ENCODE data around the gene SETD6.

Gene SETD6

DNA sequence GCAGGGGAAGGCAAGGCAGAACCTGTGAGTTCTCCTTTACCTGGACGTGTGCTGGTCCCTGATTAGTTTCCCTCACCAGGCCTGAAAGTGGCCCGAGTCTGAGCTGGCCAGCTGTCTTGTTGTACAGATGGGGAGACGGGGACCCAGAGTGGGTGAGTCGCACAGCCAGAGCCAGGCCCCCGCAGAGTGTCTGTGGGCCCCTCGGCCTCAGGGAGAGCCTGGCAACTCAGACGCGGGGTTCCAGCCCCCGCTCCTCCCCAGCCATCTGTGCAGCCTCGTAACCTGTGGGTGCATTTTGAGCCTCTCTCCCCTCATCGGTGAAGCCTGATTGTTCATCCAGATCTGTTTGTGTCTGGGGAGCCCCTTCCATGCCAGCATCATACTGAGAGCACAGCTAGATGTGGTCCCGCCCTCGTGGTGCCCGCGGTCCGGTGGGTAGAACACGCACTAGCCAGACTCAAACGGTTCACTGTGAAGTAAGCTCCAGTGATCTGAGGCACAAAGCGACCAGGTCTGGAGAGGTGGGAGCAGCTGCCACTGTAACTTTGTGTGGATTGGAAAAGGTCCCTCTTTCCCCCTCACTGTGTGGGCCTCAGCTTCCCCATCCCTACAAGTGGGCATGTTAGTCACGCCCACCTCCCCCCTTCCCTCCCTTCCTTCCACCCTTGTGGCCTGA lies 21.4 kb upstream of the SETD6 start:
- DNase-seq (ENCODE audit: low read depth, low spot score), result no peak

DNA sequence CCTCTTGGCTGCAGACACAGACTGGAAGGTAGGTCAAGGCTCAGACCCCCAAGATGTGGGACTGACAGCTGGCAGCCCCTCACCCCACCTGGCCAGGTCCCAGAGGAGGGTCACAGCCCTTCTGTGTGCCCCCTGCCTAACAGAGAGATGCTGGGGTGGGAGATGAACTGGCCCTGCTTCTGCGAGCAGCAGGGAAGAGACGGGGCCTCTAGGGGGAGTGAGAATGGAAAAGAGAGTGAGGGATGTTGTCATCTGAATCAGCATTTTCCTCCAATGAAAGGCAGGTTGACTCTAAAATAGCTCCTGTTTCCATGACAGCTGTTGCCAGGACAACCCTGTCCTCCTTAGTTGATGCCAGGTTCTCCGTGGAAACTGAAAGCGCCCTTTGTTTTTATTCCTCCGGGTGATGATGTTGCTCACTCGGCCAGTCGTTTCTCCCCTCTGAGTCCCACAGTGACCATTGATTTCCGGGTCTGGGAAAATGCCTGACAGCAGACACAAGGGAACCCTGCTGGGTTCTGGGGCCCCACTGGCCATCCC lies 20.3 kb upstream of the SETD6 start:
- peak; percentile 88 for DNase-seq (ENCODE audit: low read depth, low spot score)

DNA sequence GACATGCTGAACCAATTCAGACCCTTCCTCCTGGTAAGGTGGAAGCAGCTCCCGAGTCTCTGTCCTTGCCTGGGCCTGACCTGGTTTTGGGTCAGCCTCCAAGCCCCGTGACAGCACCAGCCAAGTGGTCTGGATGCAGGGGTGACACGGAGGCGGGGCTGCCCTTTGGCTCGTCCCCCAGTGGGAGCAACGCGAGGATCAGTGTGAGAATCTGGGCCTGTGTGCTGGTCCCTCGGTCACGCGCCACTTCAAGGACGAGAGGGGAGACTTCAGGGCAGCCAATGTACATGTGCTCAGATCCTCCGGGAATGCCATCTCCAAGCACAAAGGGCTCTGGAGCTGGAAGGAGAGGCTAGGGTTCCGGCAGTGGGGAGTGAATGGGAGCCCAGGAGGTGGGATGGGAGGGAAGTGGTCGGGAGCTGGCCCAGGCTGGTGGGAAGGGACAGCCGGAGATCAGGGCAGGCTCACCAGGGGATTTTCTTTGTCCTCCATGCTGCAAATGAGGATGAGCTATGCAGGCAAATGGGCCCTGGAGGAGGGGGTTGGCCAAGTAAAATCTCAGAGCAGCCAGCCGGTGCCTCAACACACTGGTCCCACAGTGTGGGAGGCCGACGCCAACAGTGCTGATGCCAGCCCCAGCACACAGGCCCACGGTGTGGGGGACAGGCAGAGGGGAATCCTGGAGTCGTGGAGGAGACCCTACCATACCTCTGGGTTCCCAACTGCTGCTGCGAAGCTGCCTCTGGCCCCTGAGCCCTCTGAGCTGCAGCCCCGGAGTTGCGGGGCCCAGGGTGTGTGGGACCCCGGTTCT lies 19.6 kb upstream of the SETD6 start:
- DNase-seq (ENCODE audit: low read depth, low spot score), result no peak

DNA sequence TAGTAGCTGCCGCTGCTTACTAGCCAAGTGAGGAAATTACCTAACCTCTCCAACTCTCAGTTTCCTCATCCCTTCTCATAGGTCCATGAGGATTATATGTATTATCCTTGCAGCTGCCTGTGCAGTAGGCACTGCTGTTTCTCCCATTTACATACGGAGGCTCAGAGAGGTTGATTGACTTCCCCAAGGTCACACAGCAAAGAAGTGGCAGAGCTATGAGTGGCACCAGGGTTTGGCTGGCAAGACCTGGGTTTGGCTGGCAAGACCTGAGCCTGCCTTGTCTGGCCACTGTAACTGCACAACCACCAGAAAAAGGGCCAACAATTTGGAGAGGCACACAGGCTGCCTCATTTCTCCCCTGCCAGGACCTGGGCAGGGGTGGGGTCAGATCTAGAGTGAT lies 17.8 kb upstream of the SETD6 start:
- DNase-seq (ENCODE audit: low read depth, low spot score), result no peak

DNA sequence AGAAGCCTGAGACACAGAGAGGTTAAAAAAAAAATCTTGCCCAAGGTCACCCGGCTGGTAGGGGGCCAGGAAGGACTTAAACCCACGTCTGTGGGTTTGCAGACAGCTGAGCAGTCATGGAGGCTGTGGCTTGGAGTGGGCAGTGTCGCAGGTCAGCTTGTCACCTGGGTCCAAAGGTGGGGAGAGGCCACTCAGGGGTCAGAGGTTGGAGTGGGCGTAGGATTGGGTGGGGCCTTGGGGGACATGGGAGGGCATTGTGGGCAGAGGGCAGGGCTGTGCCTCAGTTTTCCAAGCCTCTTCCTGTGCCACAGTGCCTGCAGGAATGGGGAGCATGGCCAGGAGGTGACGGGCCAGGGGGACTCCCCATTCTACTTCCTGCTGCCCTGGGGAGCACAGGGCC lies 17.4 kb upstream of the SETD6 start:
- DNase-seq (ENCODE audit: low read depth, low spot score), result no peak

DNA sequence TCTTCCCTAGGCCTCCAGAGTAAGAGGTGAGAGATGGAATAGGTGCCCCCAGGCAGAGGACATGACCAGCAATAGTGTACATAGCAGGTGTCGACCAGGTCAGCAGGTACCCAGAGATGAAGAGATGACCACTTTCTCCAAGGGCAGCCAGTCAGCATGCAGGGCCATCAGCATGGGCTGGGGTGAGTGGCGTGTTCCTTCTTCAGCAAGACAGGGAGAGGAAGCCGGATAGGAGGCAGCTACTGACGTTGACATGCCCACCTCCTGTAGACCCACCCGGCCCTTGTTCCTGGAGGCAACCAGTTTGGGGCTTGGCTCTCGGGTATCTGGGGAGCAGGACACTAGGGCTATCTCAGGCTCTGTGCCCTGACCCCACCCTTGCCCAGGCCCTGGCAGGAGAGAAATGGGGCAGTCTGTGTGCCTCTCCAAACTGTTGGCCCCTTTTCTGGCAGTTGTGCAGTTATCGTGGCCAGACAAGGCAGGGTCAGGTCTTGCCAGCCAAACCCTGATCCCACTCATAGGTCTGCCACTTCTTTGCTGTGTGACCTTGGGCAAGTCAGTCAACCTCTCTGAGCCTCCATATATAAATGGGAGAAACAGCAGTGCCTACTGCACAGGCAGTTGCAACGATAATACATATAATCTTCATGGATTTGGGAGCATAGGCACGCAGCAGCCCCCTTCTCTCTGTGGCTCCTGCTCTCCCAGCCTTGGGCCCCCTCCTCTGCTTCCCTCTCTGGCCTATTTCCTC lies 16.8 kb upstream of the SETD6 start:
- DNase-seq (ENCODE audit: low read depth, low spot score), result no peak

DNA sequence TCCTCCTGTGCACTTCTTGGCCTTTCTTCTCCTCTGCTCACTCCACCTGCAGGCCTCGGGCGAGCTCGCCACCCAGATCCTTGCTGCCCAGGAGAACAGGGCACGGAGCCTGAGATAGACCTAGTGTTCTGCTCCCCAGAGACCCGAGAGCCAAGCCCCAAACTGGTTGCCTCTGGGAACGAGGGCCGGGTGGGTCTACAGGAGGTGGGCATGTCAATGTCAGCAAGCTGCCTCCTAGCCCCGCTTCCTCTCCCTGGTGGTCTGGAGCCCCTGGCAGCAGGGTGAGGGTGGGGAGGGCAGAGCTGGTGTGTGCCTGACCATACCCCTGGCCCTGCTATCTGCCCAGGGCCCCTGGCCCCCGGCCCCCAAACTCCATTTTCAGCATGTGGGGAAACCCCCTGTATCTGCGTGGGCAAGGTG lies 16.2 kb upstream of the SETD6 start:
- DNase-seq (ENCODE audit: low read depth, low spot score), result no peak

DNA sequence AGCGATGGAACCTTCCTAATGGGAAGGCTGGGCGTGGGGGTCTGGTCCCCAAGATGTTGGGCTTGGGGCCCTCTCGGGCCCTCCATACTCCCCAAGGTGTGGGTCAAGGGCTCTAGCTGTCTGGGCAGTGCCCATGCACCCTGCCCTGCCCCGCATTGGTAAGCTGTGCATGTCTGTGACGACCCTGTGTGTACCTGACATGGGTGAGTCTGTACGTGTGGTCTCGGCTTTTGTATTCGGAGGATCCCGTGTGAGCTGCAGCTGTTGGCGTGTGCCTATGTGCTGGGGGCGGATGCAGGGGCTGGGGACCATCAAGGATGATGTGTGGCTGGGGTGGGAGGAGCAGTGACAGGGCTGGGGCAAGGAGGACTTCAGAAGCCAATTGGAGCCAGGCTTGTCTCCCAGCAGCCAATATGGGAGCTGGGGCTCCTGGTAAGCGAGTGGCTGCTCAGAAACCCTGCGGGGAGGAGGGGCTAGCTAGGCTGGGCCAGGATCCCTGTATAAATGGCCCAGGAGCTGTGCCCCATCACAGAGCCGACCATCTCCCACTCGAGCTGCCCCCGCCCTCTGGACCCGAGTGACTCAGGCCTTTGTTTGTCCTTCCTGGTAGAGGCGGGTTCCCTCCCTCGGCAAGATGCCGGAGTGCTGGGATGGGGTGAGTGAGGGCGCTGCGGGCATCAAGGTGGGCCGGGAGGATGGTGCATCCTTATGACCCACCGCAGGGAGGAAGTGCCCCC lies 15.5 kb upstream of the SETD6 start, which contains the start of gene NDRG4:
NDRG4 (plus strand) TSS at position 529 of the 737 bp plus-strand sequence; CDS start at position 635, 106 bp downstream.
- peak; percentile 41 for DNase-seq (ENCODE audit: low read depth, low spot score)

DNA sequence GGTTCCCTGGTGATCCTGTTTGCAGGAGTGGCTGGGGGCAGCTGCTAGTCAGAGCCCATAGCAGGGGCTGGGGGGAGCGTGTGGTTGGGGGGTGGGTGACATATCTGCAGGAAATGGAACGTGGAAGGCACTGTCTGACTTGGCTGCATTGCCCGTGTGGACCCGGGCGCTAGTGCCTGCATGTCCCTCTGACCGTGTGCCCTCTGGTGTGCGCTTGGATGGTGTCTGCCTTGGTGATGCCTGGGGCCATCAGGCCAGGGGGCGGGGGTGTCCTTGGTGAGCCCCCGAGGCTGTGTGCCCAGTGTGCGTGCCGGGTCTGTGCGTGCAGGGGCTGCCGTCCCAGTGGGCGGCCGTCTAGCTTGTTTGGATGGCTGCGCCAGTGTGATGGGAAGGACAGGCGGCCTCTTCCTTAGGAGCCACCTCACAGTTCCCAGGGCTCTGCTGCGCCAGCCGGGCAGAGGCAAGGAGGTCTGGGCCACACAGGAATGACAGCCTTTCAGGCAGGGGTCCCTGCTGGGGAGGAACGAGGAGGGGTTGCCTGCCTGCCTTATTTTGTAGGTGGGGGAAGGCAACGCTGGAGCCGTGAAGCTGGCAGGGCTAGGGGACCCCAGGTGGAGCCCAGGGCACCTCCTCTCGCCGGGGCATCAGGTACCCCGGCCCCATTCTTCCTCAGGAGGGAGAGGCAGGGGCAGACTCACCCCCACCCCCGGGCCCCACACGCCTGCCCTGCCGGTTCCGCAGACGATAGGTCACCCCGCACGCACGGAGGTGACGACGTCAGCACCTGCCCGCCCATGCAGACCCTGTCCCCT lies 14.7 kb upstream of the SETD6 start:
- no peak for DNase-seq (ENCODE audit: low read depth, low spot score)

DNA sequence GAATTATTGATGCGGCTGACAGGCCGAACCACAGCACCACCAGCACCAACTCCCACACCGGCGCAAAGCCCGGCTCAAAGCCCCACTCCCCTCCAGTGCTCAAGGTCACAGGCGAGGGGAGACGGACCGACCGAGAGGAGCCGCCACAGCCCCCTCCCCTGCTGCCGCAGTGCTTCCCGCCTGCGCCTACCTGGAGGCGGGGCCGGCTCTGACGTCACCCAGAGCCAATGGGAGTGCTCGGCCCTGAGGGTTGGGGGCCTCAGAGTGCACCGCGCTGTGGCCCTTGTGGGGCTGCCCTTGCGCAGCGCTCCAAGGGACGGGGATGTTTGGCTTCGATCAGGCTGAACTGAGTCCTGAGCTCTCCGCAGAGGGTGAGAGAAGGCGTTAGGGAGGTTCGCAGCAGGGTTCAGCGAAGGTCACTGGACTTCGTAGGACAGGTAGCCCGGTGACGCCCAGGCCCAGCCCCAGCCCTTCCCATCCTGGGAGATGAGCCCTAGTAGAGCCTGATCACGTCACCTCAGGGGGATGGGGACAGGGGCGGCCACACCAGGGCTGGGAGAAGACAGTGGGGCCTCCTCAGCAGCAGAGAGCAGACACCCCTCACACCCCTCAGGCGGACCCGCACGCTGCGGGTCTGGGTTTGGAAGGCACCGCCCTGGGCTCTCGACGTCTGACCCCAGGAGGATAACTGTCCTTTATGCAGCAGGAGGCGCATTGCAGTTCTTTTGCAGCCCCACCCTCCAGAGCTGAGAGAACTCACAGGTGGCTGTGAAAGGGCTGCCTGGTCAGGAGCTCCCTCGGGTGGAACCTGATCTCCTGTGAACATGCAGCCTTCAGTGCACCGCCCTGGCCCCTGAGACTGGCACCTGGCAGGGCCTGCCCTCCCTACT lies 13.8 kb upstream of the SETD6 start:
- no peak for DNase-seq (ENCODE audit: low read depth, low spot score)

DNA sequence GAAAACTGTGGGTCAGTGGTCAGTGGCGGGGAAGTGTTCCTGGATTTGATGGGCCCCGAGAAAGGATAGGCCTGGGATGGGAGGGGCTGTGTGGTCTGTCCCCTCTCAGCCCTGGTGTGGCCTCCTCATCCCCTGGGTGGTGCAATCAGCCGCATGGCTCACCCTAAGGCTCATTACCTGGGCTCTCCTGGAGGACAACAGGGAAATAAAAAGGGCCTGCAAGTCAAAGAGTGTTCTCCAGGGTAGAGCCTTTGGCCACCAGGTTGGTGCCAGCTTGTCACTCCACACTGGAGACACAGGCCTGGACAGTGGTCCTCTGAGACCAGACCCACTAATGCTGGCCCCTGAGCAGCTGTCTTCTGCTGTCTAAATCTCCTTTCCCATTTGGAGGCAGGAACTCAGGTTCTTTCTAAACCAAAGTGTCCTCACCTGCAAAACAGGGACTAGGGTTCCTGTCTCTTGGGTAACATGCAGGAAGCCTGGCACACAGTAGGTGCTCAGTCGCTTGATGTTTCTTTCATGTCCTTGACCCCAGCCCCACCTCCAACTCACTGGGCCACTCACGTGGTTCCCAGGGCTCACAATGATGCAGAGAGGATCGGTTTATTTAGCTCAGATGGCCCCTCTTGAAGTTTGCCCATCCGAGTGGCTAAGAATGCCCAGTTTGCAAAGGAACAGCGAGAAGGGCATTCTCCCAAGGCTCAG lies 12.9 kb upstream of the SETD6 start:
- no peak for DNase-seq (ENCODE audit: low read depth, low spot score)

DNA sequence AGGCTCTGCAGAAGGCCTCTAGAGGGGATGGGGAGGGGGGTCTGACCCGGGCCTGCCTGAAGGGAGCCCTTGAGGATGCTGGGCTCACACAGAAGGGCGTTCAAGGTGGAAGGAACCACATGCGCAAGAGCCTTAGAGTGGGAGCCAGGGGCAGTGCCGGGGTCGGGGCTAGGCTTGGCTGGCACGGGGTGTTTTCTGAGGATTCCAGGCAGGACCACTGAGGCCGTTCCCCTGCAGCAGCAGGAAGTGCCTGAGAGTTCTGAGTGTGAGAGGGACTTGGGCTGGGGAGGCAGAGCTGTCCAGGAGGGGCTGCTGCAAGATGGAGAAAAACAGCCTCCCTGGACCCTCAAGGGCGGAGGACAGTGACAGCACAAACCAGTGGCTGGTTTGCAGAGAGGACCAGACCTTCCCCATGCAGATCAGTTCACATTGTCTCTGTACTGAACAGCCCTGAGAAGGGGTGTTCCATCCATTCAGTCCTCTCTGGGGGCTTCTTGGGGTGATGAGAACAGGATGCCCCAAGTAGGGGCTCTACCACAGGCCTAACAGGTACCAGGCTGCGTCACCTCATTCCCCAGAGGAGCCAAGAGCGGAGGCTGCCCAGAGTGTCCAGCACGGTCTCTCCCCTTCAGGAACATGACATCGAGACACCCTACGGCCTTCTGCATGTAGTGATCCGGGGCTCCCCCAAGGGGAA lies 12.0 kb upstream of the SETD6 start:
- no peak for DNase-seq (ENCODE audit: low read depth, low spot score)

DNA sequence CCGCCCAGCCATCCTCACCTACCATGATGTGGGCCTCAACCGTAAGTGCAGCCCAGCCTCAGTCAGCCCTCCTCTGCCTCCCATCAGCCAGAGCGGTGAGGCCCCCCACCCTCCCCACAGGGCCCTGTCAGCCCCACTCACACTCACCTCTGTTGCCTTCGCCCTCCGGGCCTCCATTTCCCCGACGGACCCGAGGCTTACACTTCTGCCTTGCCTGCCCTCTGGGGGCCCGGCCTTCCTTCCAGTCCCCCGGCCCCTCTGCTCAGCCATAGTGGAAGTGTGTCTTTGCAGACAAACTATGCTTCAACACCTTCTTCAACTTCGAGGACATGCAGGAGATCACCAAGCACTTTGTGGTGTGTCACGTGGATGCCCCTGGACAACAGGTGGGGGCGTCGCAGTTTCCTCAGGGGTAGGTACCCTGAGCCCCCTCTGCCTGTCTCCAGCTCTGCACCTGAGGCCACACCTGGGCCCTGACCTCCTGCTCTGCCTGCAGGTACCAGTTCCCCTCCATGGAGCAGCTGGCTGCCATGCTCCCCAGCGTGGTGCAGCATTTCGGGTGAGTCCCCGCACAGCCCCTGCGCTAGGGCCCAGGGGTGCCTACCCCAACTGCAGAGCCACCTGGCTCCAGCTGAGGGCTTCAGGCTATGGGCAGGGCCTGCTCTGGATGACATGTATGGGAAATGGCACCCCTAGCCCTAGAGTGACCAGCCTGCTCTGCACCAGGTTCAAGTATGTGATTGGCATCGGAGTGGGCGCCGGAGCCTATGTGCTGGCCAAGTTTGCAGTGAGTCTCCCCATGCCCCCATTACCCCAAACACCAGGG lies 11.2 kb upstream of the SETD6 start:
- DNase-seq (ENCODE audit: low read depth, low spot score), result no peak

DNA sequence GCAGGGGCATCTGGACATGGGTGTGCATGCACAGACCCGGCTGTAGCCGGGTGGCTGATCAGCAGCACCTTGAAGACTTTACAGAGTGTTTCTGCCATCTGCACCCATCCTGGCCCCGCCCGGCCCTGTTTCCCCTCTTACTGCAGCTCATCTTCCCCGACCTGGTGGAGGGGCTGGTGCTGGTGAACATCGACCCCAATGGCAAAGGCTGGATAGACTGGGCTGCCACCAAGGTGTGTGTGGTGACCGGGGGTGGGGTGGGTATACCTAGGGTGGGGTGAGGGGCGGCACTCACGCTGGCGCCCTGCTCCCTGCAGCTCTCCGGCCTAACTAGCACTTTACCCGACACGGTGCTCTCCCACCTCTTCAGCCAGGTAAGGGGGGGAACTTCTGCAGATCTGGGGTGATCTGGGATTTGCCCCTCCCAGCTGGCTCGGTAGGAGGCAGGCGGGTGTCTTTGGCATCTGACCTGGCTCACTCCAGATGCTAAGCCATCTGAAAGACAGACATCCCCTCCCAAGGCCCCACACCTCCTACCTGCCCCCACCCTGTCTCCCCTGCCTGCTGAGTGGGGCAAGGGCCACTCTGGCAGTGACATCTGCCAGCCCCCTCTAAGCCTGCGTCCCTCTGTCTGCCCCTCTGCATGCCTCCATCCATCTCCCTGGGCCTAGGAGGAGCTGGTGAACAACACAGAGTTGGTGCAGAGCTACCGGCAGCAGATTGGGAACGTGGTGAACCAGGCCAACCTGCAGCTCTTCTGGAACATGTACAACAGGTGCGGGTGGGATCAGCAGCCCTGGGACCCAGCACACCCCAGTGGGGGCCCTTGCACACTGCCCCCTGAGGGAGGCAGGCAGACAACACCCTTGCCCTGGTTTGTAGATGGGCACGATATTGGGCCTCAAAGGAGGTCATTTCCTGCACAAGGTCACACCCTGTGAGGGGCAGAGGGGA lies 8.8 kb upstream of the SETD6 start:
- no peak for DNase-seq (ENCODE audit: low read depth, low spot score)

DNA sequence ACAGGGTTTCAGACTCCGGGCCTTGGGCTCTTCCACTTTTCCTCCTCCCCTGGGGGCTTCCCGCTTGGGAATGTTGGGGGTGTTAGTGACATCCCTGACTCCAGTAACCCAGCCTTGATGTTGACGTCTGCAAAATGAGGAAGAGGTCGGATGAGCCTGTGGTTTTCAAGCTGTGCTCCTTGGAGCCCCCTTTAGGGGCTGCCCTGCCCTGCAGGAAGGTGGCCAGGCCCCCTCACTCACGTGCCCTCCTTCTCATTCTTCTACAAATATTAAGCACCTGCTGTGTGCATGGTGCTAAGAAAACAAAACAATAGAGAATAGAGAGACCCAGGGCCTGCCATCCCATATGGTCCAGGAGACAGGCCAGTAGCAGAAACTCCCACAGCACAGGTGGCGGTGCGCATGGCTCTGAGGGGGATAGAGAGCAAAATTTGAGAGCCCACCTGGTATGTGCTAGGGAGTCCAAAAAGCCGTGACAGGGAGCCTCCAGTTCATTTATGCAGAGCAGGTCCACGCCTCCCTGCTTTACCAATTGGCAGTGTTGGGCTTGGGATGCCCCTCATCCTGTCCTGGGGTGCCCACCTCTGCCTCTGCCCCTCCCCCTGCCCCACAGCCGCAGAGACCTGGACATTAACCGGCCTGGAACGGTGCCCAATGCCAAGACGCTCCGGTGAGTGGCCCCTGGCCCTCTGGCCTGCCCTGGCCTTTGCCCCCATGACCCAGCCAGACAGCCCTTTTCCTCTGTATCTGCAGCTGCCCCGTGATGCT lies 7.9 kb upstream of the SETD6 start:
- no peak for DNase-seq (ENCODE audit: low read depth, low spot score)

Measured in smooth muscle cell of the brain vasculature (primary cell).